ENCODE data around the gene SMAD3.

- TF ChIP-seq CTCF (conservative IDR thresholded peaks at IDR 0.05 in 1 of 2, IDR thresholded peaks at IDR 0.05 in 1 of 2; ENCODE audit: extremely low read depth in 1 of 2, insufficient read depth in 1 of 2, low read depth in 1 of 2, low read length in 2 of 2) (no peak), EZH2 (IDR thresholded peaks at IDR 0.05; ENCODE audit: borderline replicate concordance, low read length) (no peak)
These were observed 153.9 kb downstream of the SMAD3 start for GRCh38 chr15:67219288-67219687.
